ENCODE results near the gene ADAMTS3. TPM values are rescaled to one million over a fixed set of nuclear protein-coding genes. Genes with fewer than 3 reads are reported as not detected.

Gene ADAMTS3
- total and polyA plus RNA-seq, 2 of the 13 experiments (the other 11 are each of a cell fraction or from before 2014, with no cell fraction given), result not detected

DNA sequence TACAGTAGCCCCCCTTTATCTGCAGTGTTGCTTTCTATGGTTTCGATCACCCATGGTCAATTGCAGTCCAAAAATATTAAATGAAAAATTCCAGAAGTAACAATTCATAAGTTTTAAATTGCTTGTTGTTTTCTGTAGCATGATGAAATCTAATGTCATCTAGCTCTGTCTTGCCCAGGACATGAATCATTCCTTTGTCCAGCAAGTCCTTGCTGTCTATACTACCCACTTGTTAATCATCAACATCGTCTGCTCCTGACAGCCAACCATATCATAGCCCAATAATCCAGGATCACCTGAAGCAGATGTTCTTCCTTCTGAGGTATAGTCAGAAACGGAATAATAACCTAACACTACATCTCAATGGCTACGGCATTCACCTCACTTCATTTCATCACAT is 79.8 kb downstream of the ADAMTS3 start:
- no peak overlapping the region for H3K9ac ChIP-seq (ENCODE audit: insufficient read depth, low read depth, low read length)
- H4K20me1 ChIP-seq (ENCODE audit: insufficient read depth, low read length), result no peaks in the 10 kb centered on the region
- ChIA-PET POLR2A (no interaction called here), CTCF (ENCODE audit: low intra/inter-chr PET ratio, low total read pairs) (no interaction called here)
- H3K9me3 ChIP-seq (ENCODE audit: low read length), result no peaks in the 10 kb centered on the region
- no peak for ATAC-seq
- H3K27ac ChIP-seq (ENCODE audit: extremely low read length, insufficient read depth, low read length), result no peak overlapping the region
- H3K36me3 ChIP-seq (replicated peaks in 1 of 2; ENCODE audit: control insufficient read depth in 1 of 2, insufficient read depth in 2 of 2, low read length in 2 of 2), result no peaks in the 10 kb centered on the region
- no peak for DNase-seq (ENCODE audit: low spot score)
- no TSS peak for BruUV-seq (replicated peaks)
- TF ChIP-seq ZNF883 (CRISPR knock-in tag; IDR thresholded peaks at IDR 0.05; ENCODE audit: not compliant biosample characterization), result no peak
- TF ChIP-seq, protein P1, sequence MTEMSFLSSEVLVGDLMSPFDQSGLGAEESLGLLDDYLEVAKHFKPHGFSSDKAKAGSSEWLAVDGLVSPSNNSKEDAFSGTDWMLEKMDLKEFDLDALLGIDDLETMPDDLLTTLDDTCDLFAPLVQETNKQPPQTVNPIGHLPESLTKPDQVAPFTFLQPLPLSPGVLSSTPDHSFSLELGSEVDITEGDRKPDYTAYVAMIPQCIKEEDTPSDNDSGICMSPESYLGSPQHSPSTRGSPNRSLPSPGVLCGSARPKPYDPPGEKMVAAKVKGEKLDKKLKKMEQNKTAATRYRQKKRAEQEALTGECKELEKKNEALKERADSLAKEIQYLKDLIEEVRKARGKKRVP (CRISPR knock-in tag; IDR thresholded peaks at IDR 0.05), result peak in 1 of 2 experiments; percentile 37; a peak in 1 of 4 replicates
- in situ Hi-C loops (cut with HindIII; ENCODE audit: extremely low pct_ligation_motif_present, low pct_unique_long_range_greater_than_20kb), result no loop called here
- intact Hi-C loops (cut with micrococcal nuclease; ENCODE audit: unreplicated experiment), result no loop called here
- no peaks in the 10 kb centered on the region for H3K4me1 ChIP-seq (ENCODE audit: insufficient read depth, low read length)
- H3K4me3 ChIP-seq (replicated peaks in 1 of 3; ENCODE audit: insufficient read depth in 1 of 3, low read depth in 2 of 3, low read length in 3 of 3), result no peak overlapping the region
- no peak overlapping the region for H2AFZ ChIP-seq (ENCODE audit: low read length)
- FAIRE-seq, result no peak
- no peaks in the 10 kb centered on the region for H3K79me2 ChIP-seq (ENCODE audit: insufficient read depth, low read length)
- 2% methylated on average over 4 of the region's 4 CpGs for WGBS (ENCODE audit: low lambda C conversion rate)
- H3K27me3 ChIP-seq (ENCODE audit: control insufficient read depth in 1 of 2, insufficient read depth in 2 of 2, low read length in 2 of 2), result no peaks in the 10 kb centered on the region
- no peak overlapping the region for H3K4me2 ChIP-seq (ENCODE audit: low read depth, low read length)

DNA sequence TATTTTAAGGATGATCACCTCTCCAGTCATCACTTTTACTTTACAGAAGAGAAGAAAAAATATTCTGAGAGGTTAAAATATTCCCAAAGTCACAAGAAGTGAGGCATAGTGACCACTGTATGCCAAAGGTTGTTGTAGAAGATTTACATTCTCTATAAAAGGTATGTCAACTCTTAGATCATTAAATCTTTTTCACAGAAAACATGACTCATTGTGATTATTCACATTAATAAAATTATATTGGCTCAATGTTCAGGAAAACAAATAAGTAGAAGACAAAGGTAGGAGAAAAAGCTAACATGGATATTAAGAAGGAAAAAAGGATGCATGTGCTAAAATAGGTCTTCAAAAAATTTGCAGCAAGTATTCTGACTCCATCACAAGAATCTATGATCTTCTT is 82.0 kb downstream of the ADAMTS3 start:
- ATAC-seq (no peak), FAIRE-seq (no peak), DNase-seq (ENCODE audit: low spot score) (no peak)
- Histone ChIP-seq H3K27ac (ENCODE audit: extremely low read length, insufficient read depth, low read length) (no peak overlapping the region), H3K9me3 (ENCODE audit: low read length) (no peaks in the 10 kb centered on the region), H3K4me2 (ENCODE audit: low read depth, low read length) (no peak overlapping the region), H4K20me1 (ENCODE audit: insufficient read depth, low read length) (no peaks in the 10 kb centered on the region), H3K27me3 (ENCODE audit: control insufficient read depth in 1 of 2, insufficient read depth in 2 of 2, low read length in 2 of 2) (no peaks in the 10 kb centered on the region), H3K4me1 (ENCODE audit: insufficient read depth, low read length) (no peaks in the 10 kb centered on the region), H3K9ac (ENCODE audit: insufficient read depth, low read depth, low read length) (no peak overlapping the region), H3K79me2 (ENCODE audit: insufficient read depth, low read length) (no peaks in the 10 kb centered on the region), H3K36me3 (replicated peaks in 1 of 2; ENCODE audit: control insufficient read depth in 1 of 2, insufficient read depth in 2 of 2, low read length in 2 of 2) (no peaks in the 10 kb centered on the region), H3K4me3 (replicated peaks in 1 of 3; ENCODE audit: insufficient read depth in 1 of 3, low read depth in 2 of 3, low read length in 3 of 3) (no peak overlapping the region), H2AFZ (ENCODE audit: low read length) (no peak overlapping the region)
- in situ Hi-C loops (cut with HindIII; ENCODE audit: extremely low pct_ligation_motif_present, low pct_unique_long_range_greater_than_20kb) (no loop called here), intact Hi-C loops (cut with micrococcal nuclease; ENCODE audit: unreplicated experiment) (no loop called here)
- BruUV-seq (replicated peaks), result no TSS peak
- ChIA-PET POLR2A (no interaction called here), CTCF (ENCODE audit: low intra/inter-chr PET ratio, low total read pairs) (no interaction called here)
- TF ChIP-seq ZSCAN21 (CRISPR knock-in tag; IDR thresholded peaks at IDR 0.05; ENCODE audit: borderline replicate concordance) (no peak), KLF16 (CRISPR knock-in tag; IDR thresholded peaks at IDR 0.05) (no peak), ZNF777 (CRISPR knock-in tag; IDR thresholded peaks at IDR 0.05) (no peak), ZNF570 (CRISPR knock-in tag; IDR thresholded peaks at IDR 0.05; ENCODE audit: borderline replicate concordance) (no peak), RXRA (CRISPR knock-in tag; IDR thresholded peaks at IDR 0.05) (no peak), RFX5 (IDR thresholded peaks at IDR 0.05; ENCODE audit: low read depth, low read length) (no peak), ZNF747 (CRISPR knock-in tag; IDR thresholded peaks at IDR 0.05; ENCODE audit: borderline replicate concordance) (no peak), ZNF160 (CRISPR knock-in tag; IDR thresholded peaks at IDR 0.05) (no peak)
- TF ChIP-seq, protein P2, sequence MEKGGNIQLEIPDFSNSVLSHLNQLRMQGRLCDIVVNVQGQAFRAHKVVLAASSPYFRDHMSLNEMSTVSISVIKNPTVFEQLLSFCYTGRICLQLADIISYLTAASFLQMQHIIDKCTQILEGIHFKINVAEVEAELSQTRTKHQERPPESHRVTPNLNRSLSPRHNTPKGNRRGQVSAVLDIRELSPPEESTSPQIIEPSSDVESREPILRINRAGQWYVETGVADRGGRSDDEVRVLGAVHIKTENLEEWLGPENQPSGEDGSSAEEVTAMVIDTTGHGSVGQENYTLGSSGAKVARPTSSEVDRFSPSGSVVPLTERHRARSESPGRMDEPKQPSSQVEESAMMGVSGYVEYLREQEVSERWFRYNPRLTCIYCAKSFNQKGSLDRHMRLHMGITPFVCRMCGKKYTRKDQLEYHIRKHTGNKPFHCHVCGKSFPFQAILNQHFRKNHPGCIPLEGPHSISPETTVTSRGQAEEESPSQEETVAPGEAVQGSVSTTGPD (CRISPR knock-in tag; IDR thresholded peaks at IDR 0.05), result no peak
- TF ChIP-seq, protein P3, sequence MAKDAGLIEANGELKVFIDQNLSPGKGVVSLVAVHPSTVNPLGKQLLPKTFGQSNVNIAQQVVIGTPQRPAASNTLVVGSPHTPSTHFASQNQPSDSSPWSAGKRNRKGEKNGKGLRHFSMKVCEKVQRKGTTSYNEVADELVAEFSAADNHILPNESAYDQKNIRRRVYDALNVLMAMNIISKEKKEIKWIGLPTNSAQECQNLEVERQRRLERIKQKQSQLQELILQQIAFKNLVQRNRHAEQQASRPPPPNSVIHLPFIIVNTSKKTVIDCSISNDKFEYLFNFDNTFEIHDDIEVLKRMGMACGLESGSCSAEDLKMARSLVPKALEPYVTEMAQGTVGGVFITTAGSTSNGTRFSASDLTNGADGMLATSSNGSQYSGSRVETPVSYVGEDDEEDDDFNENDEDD (CRISPR knock-in tag; IDR thresholded peaks at IDR 0.05; ENCODE audit: borderline replicate concordance), result no peak
- TF ChIP-seq, protein P4, sequence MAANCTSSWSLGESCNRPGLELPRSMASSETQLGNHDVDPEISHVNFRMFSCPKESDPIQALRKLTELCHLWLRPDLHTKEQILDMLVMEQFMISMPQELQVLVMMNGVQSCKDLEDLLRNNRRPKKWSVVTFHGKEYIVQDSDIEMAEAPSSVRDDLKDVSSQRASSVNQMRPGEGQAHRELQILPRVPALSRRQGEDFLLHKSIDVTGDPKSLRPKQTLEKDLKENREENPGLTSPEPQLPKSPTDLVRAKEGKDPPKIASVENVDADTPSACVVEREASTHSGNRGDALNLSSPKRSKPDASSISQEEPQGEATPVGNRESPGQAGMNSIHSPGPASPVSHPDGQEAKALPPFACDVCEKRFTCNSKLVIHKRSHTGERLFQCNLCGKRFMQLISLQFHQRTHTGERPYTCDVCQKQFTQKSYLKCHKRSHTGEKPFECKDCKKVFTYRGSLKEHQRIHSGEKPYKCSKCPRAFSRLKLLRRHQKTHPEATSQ (CRISPR knock-in tag; IDR thresholded peaks at IDR 0.05; ENCODE audit: borderline replicate concordance), result no peak

Measured in HepG2 (cell line).